ENCODE data around the gene PPP1R17.

Gene PPP1R17

GRCh38 chr7:31702354-31702753, 15.3 kb downstream of the PPP1R17 start:
- no peak for DNase-seq

- DNase-seq = no peak
These were observed 18.4 kb downstream of the PPP1R17 start for GRCh38 chr7:31705377-31705776.

- no peak for DNase-seq
These were observed 20.1 kb downstream of the PPP1R17 start for GRCh38 chr7:31707089-31707488.

GRCh38 chr7:31710171-31710570, 23.2 kb downstream of the PPP1R17 start:
- DNase-seq = no peak

GRCh38 chr7:31716355-31716754, 29.3 kb downstream of the PPP1R17 start:
- DNase-seq = no peak

- no peak for DNase-seq
These were observed 33.4 kb downstream of the PPP1R17 start for GRCh38 chr7:31720366-31720765.

- no peak for DNase-seq
These were observed 37.7 kb downstream of the PPP1R17 start for GRCh38 chr7:31724696-31725095.

- DNase-seq = no peak
These were observed 42.3 kb downstream of the PPP1R17 start for GRCh38 chr7:31729195-31729804.

- no peak for DNase-seq
These were observed 47.4 kb downstream of the PPP1R17 start for GRCh38 chr7:31734456-31734855.

- no peak for DNase-seq
These were observed 49.3 kb downstream of the PPP1R17 start for GRCh38 chr7:31735991-31736982.

- DNase-seq = no peak
These were observed 54.8 kb downstream of the PPP1R17 start for GRCh38 chr7:31741852-31742251.

GRCh38 chr7:31744294-31744874, 57.4 kb downstream of the PPP1R17 start:
- DNase-seq = no peak

GRCh38 chr7:31747553-31747952, 60.5 kb downstream of the PPP1R17 start:
- no peak for DNase-seq

- no peak for DNase-seq
These were observed 61.1 kb downstream of the PPP1R17 start for GRCh38 chr7:31748084-31748483.

- DNase-seq = no peak
These were observed 64.7 kb downstream of the PPP1R17 start for GRCh38 chr7:31751726-31752125.
